NCI-H1417 treated with DMSO at 0.1 percent for 48 hours (cell line): ENCODE measurements around the gene FNDC4.
A peak's percentile ranks its signal among the peaks of the same experiment; 100 is the strongest.

Experiments
- DNase-seq: peaks from one replicate; lab custom pipeline; 2025; lab: John Stamatoyannopoulos, UW

Gene FNDC4

GRCh38 chr2:27493948-27494283, 1.1 kb downstream of the FNDC4 start:
- DNase-seq, result no peak

DNA sequence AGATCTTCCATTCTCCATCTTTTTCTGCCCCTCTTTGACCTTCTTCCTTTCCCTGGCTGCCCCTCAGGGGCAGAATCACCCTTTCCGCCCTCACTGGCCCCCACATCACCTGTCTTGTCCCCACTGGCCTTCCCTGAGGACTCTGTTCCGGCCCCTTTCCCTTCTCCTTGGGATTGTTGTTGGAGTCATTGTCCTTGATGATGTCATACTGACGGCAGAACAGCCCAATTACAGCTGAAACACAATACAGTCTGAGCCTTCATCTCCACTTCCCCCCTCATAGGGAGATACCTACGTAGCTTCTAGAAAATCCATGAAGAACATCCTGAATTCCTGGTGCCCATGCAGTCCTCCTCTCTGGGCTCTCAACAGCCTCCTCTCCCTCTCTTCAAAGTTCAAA, 2.4 kb downstream of the FNDC4 start:
- DNase-seq, result no peak

DNA sequence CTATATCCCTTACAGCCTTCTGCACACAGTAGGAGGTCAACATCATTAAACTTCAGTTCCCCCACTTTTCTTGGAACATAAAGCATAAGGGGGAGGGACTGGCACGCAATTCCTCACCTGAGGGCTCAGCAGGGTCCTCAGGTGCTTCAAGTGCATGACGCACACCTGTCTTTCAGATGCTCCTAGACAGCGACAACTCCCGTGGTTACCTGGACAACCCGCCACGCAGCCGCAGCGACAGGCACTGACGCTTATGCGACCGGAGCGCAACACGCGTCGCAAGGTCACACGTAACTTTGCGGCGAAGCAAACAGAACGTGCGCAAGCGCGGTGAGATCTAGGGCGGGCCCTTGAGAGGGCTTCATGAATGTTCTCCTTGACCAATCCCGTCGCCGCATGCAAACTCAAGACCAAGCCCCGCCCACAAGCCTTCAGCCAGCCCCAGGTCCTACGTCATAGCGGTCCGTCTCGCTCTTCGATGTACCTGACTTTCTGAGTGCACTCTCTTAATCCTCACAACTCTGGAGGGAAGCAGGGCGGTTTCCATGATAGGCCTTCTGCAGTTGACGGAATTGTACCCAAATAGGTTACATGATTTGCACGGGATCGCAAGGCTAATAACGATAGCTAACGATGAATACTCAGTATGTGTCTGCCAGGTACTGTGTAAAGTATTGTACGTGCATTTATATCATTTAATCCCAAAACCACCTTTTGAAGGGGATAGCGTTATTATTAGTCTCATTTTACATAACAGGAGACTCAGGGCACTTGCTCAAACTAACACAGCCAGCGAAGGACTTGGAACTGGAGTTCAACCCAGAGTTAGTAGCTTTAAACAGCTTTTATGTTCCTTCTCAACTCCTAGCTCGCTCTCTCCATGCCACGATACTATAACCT, 5.3 kb downstream of the FNDC4 start, which contains the start of gene IFT172:
IFT172 (minus strand) TSS at position 246 of the 900 bp plus-strand sequence; CDS start at position 156, 90 bp downstream.
- peak; percentile 98 for DNase-seq

DNA sequence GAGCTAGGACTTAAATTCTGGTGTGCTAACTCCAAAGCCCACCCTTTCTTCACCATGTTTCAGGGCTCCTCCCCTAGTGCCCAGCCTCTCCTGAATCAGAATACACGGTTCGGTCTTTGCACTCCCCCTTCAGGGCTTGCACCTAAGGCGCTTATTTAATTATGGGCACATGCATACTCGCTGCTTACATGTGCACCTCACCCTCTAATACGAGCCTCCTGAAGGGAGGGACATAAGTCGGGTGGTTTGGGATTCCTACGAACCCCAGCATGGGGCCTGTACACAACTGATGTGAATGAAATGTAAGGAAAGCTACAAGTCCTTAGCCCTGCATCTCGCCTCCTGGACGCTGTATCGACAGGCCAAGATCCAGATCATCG, 5.9 kb downstream of the FNDC4 start:
- DNase-seq, result no peak

- no peak for DNase-seq
Measured at GRCh38 chr2:27485496-27485895, 9.5 kb downstream of the FNDC4 start.

- no peak for DNase-seq
Measured at GRCh38 chr2:27471961-27472360, 23.0 kb downstream of the FNDC4 start.

- no peak for DNase-seq
Measured at GRCh38 chr2:27464443-27464842, 30.6 kb downstream of the FNDC4 start.

DNA sequence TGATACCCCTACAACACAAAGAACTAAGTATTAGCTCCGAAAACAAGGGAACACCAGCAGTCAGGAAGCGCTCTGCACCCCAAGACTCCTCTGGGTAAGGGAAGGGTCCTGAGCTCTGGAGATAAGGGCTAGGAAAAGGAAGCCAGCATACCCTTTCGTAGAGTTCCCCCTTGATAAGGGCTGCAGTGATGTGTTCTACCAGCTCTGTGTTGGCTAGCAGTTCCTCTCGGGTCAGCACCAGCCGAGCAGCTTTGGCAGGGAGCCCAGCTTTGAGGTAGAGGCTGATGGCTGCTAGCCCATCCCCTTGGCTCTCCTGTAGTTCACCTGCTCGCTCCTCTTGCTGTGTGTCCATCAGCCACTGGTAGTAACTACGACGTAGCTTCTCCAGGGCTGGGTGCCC, 33.9 kb downstream of the FNDC4 start:
- DNase-seq, result no peak

DNA sequence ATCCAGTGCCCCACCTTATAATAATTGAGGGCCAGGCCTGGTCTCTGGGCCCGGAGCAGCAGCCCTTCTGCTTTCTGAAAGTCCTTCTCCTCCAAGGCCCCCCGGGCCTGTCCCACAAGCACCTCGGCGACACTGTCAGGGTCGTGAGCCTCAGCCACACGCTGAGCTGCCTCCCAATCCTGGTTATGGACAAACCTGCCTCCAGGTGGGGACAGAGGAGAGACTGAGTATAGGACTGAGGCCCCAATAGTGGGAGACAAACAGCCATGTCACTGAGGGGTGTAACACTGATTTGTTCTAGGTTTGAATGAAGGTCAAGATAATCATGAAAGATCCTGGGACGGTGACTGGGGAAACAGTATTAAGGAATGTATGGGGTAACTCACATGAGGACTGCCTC, 41.0 kb downstream of the FNDC4 start:
- no peak for DNase-seq

GRCh38 chr2:27451095-27451494, 43.9 kb downstream of the FNDC4 start:
- no peak for DNase-seq

- DNase-seq, result no peak
Measured at GRCh38 chr2:27448381-27448780, 46.6 kb downstream of the FNDC4 start.

DNA sequence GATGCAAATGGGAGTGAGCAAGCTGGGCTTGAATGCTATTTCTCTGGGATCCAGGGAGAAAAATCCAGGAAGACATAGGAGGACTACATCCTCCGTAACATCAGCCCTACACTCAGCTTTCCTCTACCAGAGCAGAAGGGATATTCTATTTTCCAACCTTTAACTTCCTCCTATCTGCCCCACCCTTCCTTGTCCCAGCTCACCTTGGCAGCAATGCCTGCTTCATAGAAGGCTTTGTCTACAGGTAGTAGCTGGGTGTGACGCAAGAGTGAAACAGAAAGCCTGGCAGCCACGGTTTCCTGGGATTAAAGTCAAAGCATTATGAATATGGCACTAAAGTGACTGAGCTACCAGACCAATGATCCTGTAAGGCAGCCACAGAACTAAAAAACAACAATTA, 48.9 kb downstream of the FNDC4 start:
- no peak for DNase-seq

- DNase-seq, result no peak
Measured at GRCh38 chr2:27445615-27446014, 49.4 kb downstream of the FNDC4 start.

DNA sequence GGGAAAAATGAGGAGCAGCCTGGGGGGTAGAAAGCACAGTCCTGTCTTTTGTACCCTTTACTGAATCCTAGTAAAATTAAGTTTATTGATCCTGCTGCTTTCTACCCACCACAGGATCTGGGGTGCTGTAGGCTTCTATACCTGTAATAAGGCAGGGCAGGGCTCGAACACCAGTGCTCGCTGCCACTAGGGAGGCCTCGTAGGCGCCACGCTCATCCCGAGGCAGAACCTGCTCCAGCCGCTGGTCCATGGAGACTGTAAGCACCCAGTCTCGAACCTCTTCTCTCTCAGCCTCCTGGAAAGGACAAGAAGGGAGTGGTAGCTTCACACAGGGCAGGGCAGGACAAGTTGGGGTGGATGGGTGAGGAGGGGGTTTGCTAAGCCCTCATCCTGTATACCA, 49.8 kb downstream of the FNDC4 start:
- no peak for DNase-seq

DNA sequence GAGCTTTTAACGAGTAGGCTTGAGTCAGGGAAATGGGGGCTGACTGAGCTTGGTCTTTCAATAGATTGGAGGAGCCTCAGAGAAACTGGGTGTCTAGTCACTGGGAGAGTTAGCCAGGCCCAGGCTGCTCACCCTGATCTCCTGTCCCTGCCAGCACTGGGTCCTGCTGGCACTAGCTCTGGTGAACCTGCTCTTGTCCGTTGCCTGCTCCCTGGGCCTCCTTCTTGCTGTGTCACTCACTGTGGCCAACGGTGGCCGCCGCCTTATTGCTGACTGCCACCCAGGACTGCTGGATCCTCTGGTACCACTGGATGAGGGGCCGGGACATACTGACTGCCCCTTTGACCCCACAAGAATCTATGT, 52.1 kb downstream of the FNDC4 start:
- no peak for DNase-seq

DNA sequence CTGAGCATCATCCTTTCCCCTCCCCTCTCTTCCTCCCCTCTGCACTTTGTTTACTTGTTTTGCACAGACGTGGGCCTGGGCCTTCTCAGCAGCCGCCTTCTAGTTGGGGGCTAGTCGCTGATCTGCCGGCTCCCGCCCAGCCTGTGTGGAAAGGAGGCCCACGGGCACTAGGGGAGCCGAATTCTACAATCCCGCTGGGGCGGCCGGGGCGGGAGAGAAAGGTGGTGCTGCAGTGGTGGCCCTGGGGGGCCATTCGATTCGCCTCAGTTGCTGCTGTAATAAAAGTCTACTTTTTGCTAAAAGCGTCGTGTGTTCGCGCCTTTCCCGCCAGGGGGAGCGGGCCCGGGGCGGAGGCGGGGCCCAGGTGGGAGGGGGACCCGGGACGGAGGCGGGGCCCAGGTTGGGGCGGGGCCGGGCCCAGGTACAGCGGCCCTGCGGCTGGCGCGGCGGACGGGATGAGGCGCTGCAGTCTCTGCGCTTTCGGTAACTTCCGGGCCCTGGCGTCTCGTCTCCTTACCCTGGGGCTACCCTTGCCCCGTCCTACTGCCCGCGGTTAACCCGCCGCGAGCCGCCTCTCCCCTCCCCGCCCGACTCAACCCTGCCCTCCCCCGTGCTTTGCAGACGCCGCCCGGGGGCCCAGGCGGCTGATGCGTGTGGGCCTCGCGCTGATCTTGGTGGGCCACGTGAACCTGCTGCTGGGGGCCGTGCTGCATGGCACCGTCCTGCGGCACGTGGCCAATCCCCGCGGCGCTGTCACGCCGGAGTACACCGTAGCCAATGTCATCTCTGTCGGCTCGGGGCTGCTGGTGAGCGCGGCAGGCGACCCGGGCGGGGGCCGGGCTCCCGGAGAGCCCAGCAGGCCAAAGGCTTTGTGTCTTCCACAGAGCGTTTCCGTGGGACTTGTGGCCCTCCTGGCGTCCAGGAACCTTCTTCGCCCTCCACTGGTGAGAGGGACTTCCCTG, 52.8 kb downstream of the FNDC4 start, which contains the start of gene KRTCAP3:
KRTCAP3 (plus strand) TSS at position 424 of the 962 bp plus-strand sequence; CDS start at position 456, 32 bp downstream.
- DNase-seq, result peak; percentile 36
